Measurements from ENCODE around the gene FAT1.

Gene FAT1

GRCh38 chr4:186624951-186625350 lies 98.7 kb downstream of the FAT1 start:
- Histone ChIP-seq H3K36me3 (ENCODE audit: control insufficient read depth in 1 of 2, insufficient read depth in 2 of 2, low read length in 2 of 2) (peaks cover 14 to 25% of the 10 kb centered on the region in 2 experiments), H4K91ac (ENCODE audit: low read depth, low read length) (no peak overlapping the region), H3K4me2 (ENCODE audit: low read length) (no peak overlapping the region), H2BK12ac (ENCODE audit: low read length) (no peak overlapping the region), H3K4me1 (ENCODE audit: control insufficient read depth in 1 of 2, insufficient read depth in 2 of 2, low read length in 2 of 2) (peaks cover 11 to 20% of the 10 kb centered on the region in 2 experiments), H2BK120ac (ENCODE audit: insufficient read depth, low read length, poor library complexity) (no peak overlapping the region), H4K8ac (ENCODE audit: low read depth, low read length) (no peak overlapping the region), H3K9ac (ENCODE audit: low read length) (no peak overlapping the region), H4K12ac (ENCODE audit: low read depth, low read length) (no peak overlapping the region), H3K79me1 (ENCODE audit: low read length) (no peaks in the 10 kb centered on the region), H3K27me3 (ENCODE audit: insufficient read depth, low read length) (no peaks in the 10 kb centered on the region), H3K4me3 (ENCODE audit: low read depth, low read length) (no peak overlapping the region), H3K27ac (ENCODE audit: low read depth, low read length) (no peak overlapping the region), H3K79me2 (ENCODE audit: control insufficient read depth, insufficient read depth, low read length, poor library complexity) (no peaks in the 10 kb centered on the region), H3K18ac (ENCODE audit: low read length) (no peak overlapping the region), H3K9me3 (ENCODE audit: insufficient read depth, low read depth, low read length) (no peaks in the 10 kb centered on the region), H3K4ac (ENCODE audit: low read depth, low read length) (no peak overlapping the region), H2AK5ac (ENCODE audit: low read length) (no peak overlapping the region), H3K14ac (ENCODE audit: low read length) (no peak overlapping the region), H2AFZ (ENCODE audit: insufficient read depth, low read length, poor library complexity) (no peak overlapping the region), H3K23ac (ENCODE audit: low read length) (no peak overlapping the region), H2BK5ac (ENCODE audit: low read depth, low read length, poor library complexity) (no peak overlapping the region)
- DNase-seq, result peak; percentile 21 to 86
- no CpG with 5 or more reads among the region's 1 CpG for WGBS (ENCODE audit: extremely low coverage, insufficient coverage, insufficient read length)

DNA sequence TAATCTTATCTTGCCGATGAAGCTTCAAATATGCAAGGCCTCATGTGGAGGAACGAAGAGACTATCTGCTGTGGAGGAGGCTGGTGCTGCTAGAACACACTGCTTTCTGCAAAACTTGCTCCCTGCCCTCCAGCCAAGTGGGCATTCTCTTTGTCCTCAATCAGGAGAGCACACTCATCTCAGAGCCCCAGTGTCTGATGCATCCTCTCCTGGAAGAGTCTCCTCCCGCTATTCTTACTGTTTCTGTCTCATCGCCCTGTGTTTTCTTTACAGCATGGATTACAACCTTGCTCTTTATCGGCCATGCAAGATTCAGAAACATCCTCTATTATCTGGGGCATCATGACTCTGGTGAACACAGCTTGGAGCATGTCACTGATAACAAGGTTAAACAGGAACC lies 100.1 kb downstream of the FAT1 start:
- H3K9ac ChIP-seq (ENCODE audit: low read length), result no peak overlapping the region
- no CpG with 5 or more reads among the region's 5 CpGs for WGBS (ENCODE audit: extremely low coverage, insufficient coverage, insufficient read length)

GRCh38 chr4:186622788-186623464 lies 100.7 kb downstream of the FAT1 start:
- no peaks in the 10 kb centered on the region for H3K27me3 ChIP-seq (ENCODE audit: insufficient read depth, low read length)
- peak; percentile 56 to 61 for DNase-seq
- H3K79me1 ChIP-seq (ENCODE audit: low read length), result no peaks in the 10 kb centered on the region
- H3K79me2 ChIP-seq (ENCODE audit: control insufficient read depth, insufficient read depth, low read length, poor library complexity), result no peaks in the 10 kb centered on the region
- no peak overlapping the region for H3K4ac ChIP-seq (ENCODE audit: low read depth, low read length)
- H3K9ac ChIP-seq (ENCODE audit: low read length), result no peak overlapping the region
- H4K91ac ChIP-seq (ENCODE audit: low read depth, low read length), result no peak overlapping the region
- peaks cover 14 to 26% of the 10 kb centered on the region in 2 experiments for H3K36me3 ChIP-seq (ENCODE audit: control insufficient read depth in 1 of 2, insufficient read depth in 2 of 2, low read length in 2 of 2)
- H2BK5ac ChIP-seq (ENCODE audit: low read depth, low read length, poor library complexity), result no peak overlapping the region
- H3K23ac ChIP-seq (ENCODE audit: low read length), result no peak overlapping the region
- H2BK120ac ChIP-seq (ENCODE audit: insufficient read depth, low read length, poor library complexity), result no peak overlapping the region
- no peak overlapping the region for H3K14ac ChIP-seq (ENCODE audit: low read length)
- H2AFZ ChIP-seq (ENCODE audit: insufficient read depth, low read length, poor library complexity), result no peak overlapping the region
- WGBS (ENCODE audit: extremely low coverage, insufficient coverage, insufficient read length), result no CpG with 5 or more reads among the region's 9 CpGs
- no peaks in the 10 kb centered on the region for H3K9me3 ChIP-seq (ENCODE audit: insufficient read depth, low read depth, low read length)
- H4K8ac ChIP-seq (ENCODE audit: low read depth, low read length), result no peak overlapping the region
- no peak overlapping the region for H3K4me3 ChIP-seq (ENCODE audit: low read depth, low read length)
- no peak overlapping the region for H2BK12ac ChIP-seq (ENCODE audit: low read length)
- H3K18ac ChIP-seq (ENCODE audit: low read length), result no peak overlapping the region
- H4K12ac ChIP-seq (ENCODE audit: low read depth, low read length), result no peak overlapping the region
- H2AK5ac ChIP-seq (ENCODE audit: low read length), result no peak overlapping the region
- peak overlapping the region; percentile 50 for H3K27ac ChIP-seq (ENCODE audit: low read depth, low read length)
- peaks cover 11 to 20% of the 10 kb centered on the region in 2 experiments for H3K4me1 ChIP-seq (ENCODE audit: control insufficient read depth in 1 of 2, insufficient read depth in 2 of 2, low read length in 2 of 2)
- no peak overlapping the region for H3K4me2 ChIP-seq (ENCODE audit: low read length)

More for the DNA sequence above, 100.1 kb downstream of the FAT1 start:
- H3K14ac ChIP-seq (ENCODE audit: low read length), result no peak overlapping the region
- H2BK120ac ChIP-seq (ENCODE audit: insufficient read depth, low read length, poor library complexity), result no peak overlapping the region
- no peaks in the 10 kb centered on the region for H3K79me1 ChIP-seq (ENCODE audit: low read length)
- no peak overlapping the region for H3K4me3 ChIP-seq (ENCODE audit: low read depth, low read length)
- H4K12ac ChIP-seq (ENCODE audit: low read depth, low read length), result no peak overlapping the region
- no peak overlapping the region for H4K91ac ChIP-seq (ENCODE audit: low read depth, low read length)
- H4K8ac ChIP-seq (ENCODE audit: low read depth, low read length), result no peak overlapping the region
- no peak overlapping the region for H2BK5ac ChIP-seq (ENCODE audit: low read depth, low read length, poor library complexity)
- H3K18ac ChIP-seq (ENCODE audit: low read length), result no peak overlapping the region
- H3K23ac ChIP-seq (ENCODE audit: low read length), result no peak overlapping the region
- no peak for DNase-seq
- H3K27me3 ChIP-seq (ENCODE audit: insufficient read depth, low read length), result no peaks in the 10 kb centered on the region
- peaks cover 18 to 28% of the 10 kb centered on the region in 2 experiments for H3K36me3 ChIP-seq (ENCODE audit: control insufficient read depth in 1 of 2, insufficient read depth in 2 of 2, low read length in 2 of 2)
- no peak overlapping the region for H2BK12ac ChIP-seq (ENCODE audit: low read length)
- no peaks in the 10 kb centered on the region for H3K79me2 ChIP-seq (ENCODE audit: control insufficient read depth, insufficient read depth, low read length, poor library complexity)
- H3K4me1 ChIP-seq (ENCODE audit: control insufficient read depth in 1 of 2, insufficient read depth in 2 of 2, low read length in 2 of 2), result peaks cover 11 to 20% of the 10 kb centered on the region in 2 experiments
- no peak overlapping the region for H3K4me2 ChIP-seq (ENCODE audit: low read length)
- peak overlapping the region; percentile 50 for H3K27ac ChIP-seq (ENCODE audit: low read depth, low read length)
- no peak overlapping the region for H3K4ac ChIP-seq (ENCODE audit: low read depth, low read length)
- H3K9me3 ChIP-seq (ENCODE audit: insufficient read depth, low read depth, low read length), result no peaks in the 10 kb centered on the region
- no peak overlapping the region for H2AK5ac ChIP-seq (ENCODE audit: low read length)
- no peak overlapping the region for H2AFZ ChIP-seq (ENCODE audit: insufficient read depth, low read length, poor library complexity)

GRCh38 chr4:186621959-186622553 lies 101.6 kb downstream of the FAT1 start:
- H3K23ac ChIP-seq (ENCODE audit: low read length), result no peak overlapping the region
- no peaks in the 10 kb centered on the region for H3K79me2 ChIP-seq (ENCODE audit: control insufficient read depth, insufficient read depth, low read length, poor library complexity)
- peaks cover 11 to 20% of the 10 kb centered on the region in 2 experiments for H3K4me1 ChIP-seq (ENCODE audit: control insufficient read depth in 1 of 2, insufficient read depth in 2 of 2, low read length in 2 of 2)
- no peak overlapping the region for H3K18ac ChIP-seq (ENCODE audit: low read length)
- no peak overlapping the region for H2BK12ac ChIP-seq (ENCODE audit: low read length)
- H3K14ac ChIP-seq (ENCODE audit: low read length), result no peak overlapping the region
- DNase-seq, result peak; percentile 99 to 100
- no peak overlapping the region for H3K4ac ChIP-seq (ENCODE audit: low read depth, low read length)
- H2AFZ ChIP-seq (ENCODE audit: insufficient read depth, low read length, poor library complexity), result no peak overlapping the region
- H2BK120ac ChIP-seq (ENCODE audit: insufficient read depth, low read length, poor library complexity), result no peak overlapping the region
- peak overlapping the region; percentile 50 for H3K27ac ChIP-seq (ENCODE audit: low read depth, low read length)
- no peak overlapping the region for H3K9ac ChIP-seq (ENCODE audit: low read length)
- peaks cover 10 to 27% of the 10 kb centered on the region in 2 experiments for H3K36me3 ChIP-seq (ENCODE audit: control insufficient read depth in 1 of 2, insufficient read depth in 2 of 2, low read length in 2 of 2)
- H4K12ac ChIP-seq (ENCODE audit: low read depth, low read length), result no peak overlapping the region
- H4K91ac ChIP-seq (ENCODE audit: low read depth, low read length), result no peak overlapping the region
- H3K79me1 ChIP-seq (ENCODE audit: low read length), result no peaks in the 10 kb centered on the region
- no peak overlapping the region for H2BK5ac ChIP-seq (ENCODE audit: low read depth, low read length, poor library complexity)
- no peak overlapping the region for H3K4me2 ChIP-seq (ENCODE audit: low read length)
- no peak overlapping the region for H3K4me3 ChIP-seq (ENCODE audit: low read depth, low read length)
- H4K8ac ChIP-seq (ENCODE audit: low read depth, low read length), result no peak overlapping the region
- no CpG with 5 or more reads among the region's 9 CpGs for WGBS (ENCODE audit: extremely low coverage, insufficient coverage, insufficient read length)
- no peak overlapping the region for H2AK5ac ChIP-seq (ENCODE audit: low read length)
- no peaks in the 10 kb centered on the region for H3K9me3 ChIP-seq (ENCODE audit: insufficient read depth, low read depth, low read length)
- no peaks in the 10 kb centered on the region for H3K27me3 ChIP-seq (ENCODE audit: insufficient read depth, low read length)
